Measurements from ENCODE around the gene AGAP1. TPM values are rescaled to one million over a fixed set of nuclear protein-coding genes. Genes with fewer than 3 reads are reported as not detected.

The AGAP1 gene
- total RNA-seq, 1 donor from 2014 or later, result 18.3 TPM

DNA sequence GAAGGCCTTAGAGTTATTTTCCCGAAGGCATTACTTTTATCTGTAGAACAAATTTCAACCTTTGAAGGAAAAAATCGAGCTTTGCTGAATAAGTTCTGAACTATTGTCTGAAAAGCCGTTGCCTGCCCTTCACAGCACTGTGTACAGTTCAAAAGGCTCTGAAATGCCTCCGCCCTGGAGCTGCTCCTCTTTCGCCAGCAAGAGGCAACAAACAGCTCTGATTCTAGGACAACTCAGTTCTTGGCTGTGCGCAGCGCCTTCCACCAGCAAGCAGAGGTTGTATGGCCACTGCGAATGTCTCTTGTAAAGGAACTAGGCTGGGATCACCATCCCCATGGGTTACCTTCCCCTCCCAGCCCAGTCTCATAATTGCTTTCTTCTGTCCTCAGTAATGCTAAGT lies 365.8 kb downstream of the AGAP1 start:
- H3K27me3 ChIP-seq (ENCODE audit: control insufficient read depth in 3 of 3, insufficient read depth in 3 of 3, low read length in 3 of 3), result no peaks in the 10 kb centered on the region
- H3K9me3 ChIP-seq (ENCODE audit: control insufficient read depth in 3 of 3, low read length in 3 of 3), result no peaks in the 10 kb centered on the region
- no peak overlapping the region for H3K27ac ChIP-seq (ENCODE audit: low read depth, low read length)
- no peaks in the 10 kb centered on the region for H3K4me1 ChIP-seq (ENCODE audit: control insufficient read depth in 3 of 3, insufficient read depth in 3 of 3, low read length in 3 of 3)
- no peak overlapping the region for H3K4me3 ChIP-seq (ENCODE audit: low read length in 3 of 3)
- peaks cover 0 to 2% (median 0%) of the 10 kb centered on the region in 3 donors for H3K36me3 ChIP-seq (ENCODE audit: control insufficient read depth in 3 of 3, insufficient read depth in 3 of 3, low read length in 3 of 3)
- H3K9ac ChIP-seq (ENCODE audit: low read depth in 1 of 3, low read length in 3 of 3), result no peak overlapping the region

DNA sequence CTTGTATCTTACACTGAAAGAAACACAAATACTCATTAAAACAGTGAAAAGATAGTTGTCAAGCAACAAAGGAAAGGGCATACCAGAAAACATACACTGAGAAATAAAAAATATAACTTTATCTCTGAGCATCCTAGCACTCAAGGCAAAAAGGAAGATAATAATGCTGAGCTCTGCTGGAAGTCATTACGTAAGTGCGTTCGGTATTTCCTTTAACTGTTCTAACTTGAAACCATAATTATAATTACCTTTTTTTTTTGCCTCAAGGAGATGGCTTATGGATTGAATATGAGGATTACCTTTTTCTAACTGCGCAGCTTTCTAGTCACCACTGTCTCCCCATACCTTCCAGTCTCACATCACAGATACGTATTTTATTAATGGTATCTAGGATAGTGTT lies 366.3 kb downstream of the AGAP1 start:
- Histone ChIP-seq H3K9ac (ENCODE audit: low read depth in 1 of 3, low read length in 3 of 3) (no peak overlapping the region), H3K4me1 (ENCODE audit: control insufficient read depth in 3 of 3, insufficient read depth in 3 of 3, low read length in 3 of 3) (no peaks in the 10 kb centered on the region), H3K9me3 (ENCODE audit: control insufficient read depth in 3 of 3, low read length in 3 of 3) (no peaks in the 10 kb centered on the region), H3K36me3 (ENCODE audit: control insufficient read depth in 3 of 3, insufficient read depth in 3 of 3, low read length in 3 of 3) (peaks cover 0 to 2% (median 0%) of the 10 kb centered on the region in 3 donors), H3K4me3 (ENCODE audit: low read length in 3 of 3) (no peak overlapping the region), H3K27me3 (ENCODE audit: control insufficient read depth in 3 of 3, insufficient read depth in 3 of 3, low read length in 3 of 3) (no peaks in the 10 kb centered on the region), H3K27ac (ENCODE audit: low read depth, low read length) (no peak overlapping the region)

DNA sequence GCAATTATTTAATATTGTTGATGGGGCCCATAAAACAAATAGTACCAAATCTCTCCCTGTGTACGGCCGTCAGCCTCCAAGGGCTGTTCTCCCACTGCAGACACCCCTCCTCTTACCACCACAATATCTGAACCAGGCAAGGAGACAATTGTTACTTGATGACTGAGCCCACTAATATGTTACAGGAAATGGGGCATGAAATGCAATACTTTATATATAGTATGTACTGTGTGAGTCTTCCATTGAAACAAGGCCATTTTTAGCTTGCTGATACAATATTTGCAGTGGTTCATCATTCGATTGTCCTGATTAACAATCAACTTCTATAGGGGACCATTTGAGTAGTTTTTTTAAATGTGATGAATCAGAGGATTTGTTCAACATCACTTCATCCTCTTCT lies 367.0 kb downstream of the AGAP1 start:
- H3K4me3 ChIP-seq (ENCODE audit: low read length in 3 of 3), result no peak overlapping the region
- H3K4me1 ChIP-seq (ENCODE audit: control insufficient read depth in 3 of 3, insufficient read depth in 3 of 3, low read length in 3 of 3), result no peaks in the 10 kb centered on the region
- peaks cover 0 to 2% (median 0%) of the 10 kb centered on the region in 3 donors for H3K36me3 ChIP-seq (ENCODE audit: control insufficient read depth in 3 of 3, insufficient read depth in 3 of 3, low read length in 3 of 3)
- H3K9ac ChIP-seq (ENCODE audit: low read depth in 1 of 3, low read length in 3 of 3), result no peak overlapping the region
- no peak overlapping the region for H3K27ac ChIP-seq (ENCODE audit: low read depth, low read length)
- no peaks in the 10 kb centered on the region for H3K27me3 ChIP-seq (ENCODE audit: control insufficient read depth in 3 of 3, insufficient read depth in 3 of 3, low read length in 3 of 3)
- H3K9me3 ChIP-seq (ENCODE audit: control insufficient read depth in 3 of 3, low read length in 3 of 3), result no peaks in the 10 kb centered on the region

DNA sequence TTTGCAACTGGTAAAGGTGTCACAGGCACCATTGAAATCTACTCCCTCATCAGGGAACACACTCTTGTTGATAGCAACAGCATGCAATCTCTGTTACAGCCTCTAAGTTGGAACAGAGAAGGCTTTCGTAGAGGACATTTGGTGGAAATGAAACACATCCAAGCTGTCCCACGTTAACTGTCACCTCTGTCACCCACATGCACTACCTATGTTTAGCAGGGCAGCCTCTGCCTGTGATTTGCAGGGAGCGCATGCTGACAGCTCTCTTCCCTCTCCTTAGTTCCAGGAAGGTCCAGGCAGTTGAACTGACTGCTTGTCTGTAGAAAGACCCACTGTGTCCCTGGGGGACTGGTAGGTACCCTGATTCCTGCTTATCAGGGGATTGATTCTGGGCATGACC lies 367.5 kb downstream of the AGAP1 start:
- H3K9ac ChIP-seq (ENCODE audit: low read depth in 1 of 3, low read length in 3 of 3), result no peak overlapping the region
- no peaks in the 10 kb centered on the region for H3K9me3 ChIP-seq (ENCODE audit: control insufficient read depth in 3 of 3, low read length in 3 of 3)
- peaks cover 0 to 1% (median 0%) of the 10 kb centered on the region in 3 donors for H3K36me3 ChIP-seq (ENCODE audit: control insufficient read depth in 3 of 3, insufficient read depth in 3 of 3, low read length in 3 of 3)
- no peaks in the 10 kb centered on the region for H3K27me3 ChIP-seq (ENCODE audit: control insufficient read depth in 3 of 3, insufficient read depth in 3 of 3, low read length in 3 of 3)
- no peak overlapping the region for H3K27ac ChIP-seq (ENCODE audit: low read depth, low read length)
- H3K4me1 ChIP-seq (ENCODE audit: control insufficient read depth in 3 of 3, insufficient read depth in 3 of 3, low read length in 3 of 3), result no peaks in the 10 kb centered on the region
- no peak overlapping the region for H3K4me3 ChIP-seq (ENCODE audit: low read length in 3 of 3)

DNA sequence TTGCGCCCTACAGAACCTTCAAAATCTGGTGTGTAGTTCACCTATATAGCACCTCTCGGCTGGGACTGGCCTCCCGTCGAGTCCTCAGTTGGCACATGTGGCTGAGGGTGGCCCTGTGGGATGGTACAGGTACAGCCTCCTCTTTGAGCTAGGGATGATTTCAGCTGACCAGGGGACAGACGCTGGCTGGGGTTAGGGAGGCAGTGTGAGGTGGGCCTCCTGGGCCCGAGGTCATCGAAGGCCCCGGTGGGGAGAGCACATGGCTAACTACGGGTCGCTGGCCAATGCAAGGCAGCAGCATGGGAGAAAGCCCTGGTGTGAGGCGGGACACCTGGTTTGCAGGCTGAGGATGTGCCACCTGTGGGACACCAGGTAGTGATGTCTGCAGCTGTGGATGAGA lies 369.6 kb downstream of the AGAP1 start:
- Histone ChIP-seq H3K27me3 (ENCODE audit: control insufficient read depth in 3 of 3, insufficient read depth in 3 of 3, low read length in 3 of 3) (no peaks in the 10 kb centered on the region), H3K27ac (ENCODE audit: low read depth, low read length) (no peak overlapping the region), H3K4me3 (ENCODE audit: low read length in 3 of 3) (no peak overlapping the region), H3K36me3 (ENCODE audit: control insufficient read depth in 3 of 3, insufficient read depth in 3 of 3, low read length in 3 of 3) (peaks cover 0 to 2% (median 0%) of the 10 kb centered on the region in 3 donors), H3K9ac (ENCODE audit: low read depth in 1 of 3, low read length in 3 of 3) (no peak overlapping the region), H3K9me3 (ENCODE audit: control insufficient read depth in 3 of 3, low read length in 3 of 3) (no peaks in the 10 kb centered on the region), H3K4me1 (ENCODE audit: control insufficient read depth in 3 of 3, insufficient read depth in 3 of 3, low read length in 3 of 3) (peaks cover 0 to 4% (median 2%) of the 10 kb centered on the region in 3 donors)

DNA sequence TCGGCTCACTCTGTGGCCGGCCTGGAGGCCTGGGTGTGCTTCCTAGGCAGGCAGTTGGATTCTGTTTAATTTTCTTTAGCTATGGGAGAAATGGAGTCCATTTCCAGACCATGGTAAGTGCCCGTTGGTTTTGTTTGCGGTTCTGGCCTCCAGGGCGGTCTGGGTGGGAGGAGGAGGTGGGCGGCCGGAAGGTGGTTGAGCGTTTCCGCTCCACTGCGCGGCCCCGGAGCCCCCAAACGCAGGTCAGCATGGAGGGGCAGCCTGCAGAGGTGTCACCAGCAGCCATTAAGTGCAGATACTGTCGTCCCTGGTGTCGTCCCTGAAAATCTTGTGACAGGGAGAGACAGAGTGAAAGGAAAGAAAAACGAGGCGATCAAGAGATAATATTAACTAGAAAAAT lies 370.5 kb downstream of the AGAP1 start:
- Histone ChIP-seq H3K9ac (ENCODE audit: low read depth in 1 of 3, low read length in 3 of 3) (no peak overlapping the region), H3K4me1 (ENCODE audit: control insufficient read depth in 3 of 3, insufficient read depth in 3 of 3, low read length in 3 of 3) (peaks cover 0 to 4% (median 2%) of the 10 kb centered on the region in 3 donors), H3K36me3 (ENCODE audit: control insufficient read depth in 3 of 3, insufficient read depth in 3 of 3, low read length in 3 of 3) (peaks cover 0 to 2% (median 0%) of the 10 kb centered on the region in 3 donors), H3K9me3 (ENCODE audit: control insufficient read depth in 3 of 3, low read length in 3 of 3) (no peaks in the 10 kb centered on the region), H3K27ac (ENCODE audit: low read depth, low read length) (no peak overlapping the region), H3K27me3 (ENCODE audit: control insufficient read depth in 3 of 3, insufficient read depth in 3 of 3, low read length in 3 of 3) (no peaks in the 10 kb centered on the region), H3K4me3 (ENCODE audit: low read length in 3 of 3) (no peak overlapping the region)

DNA sequence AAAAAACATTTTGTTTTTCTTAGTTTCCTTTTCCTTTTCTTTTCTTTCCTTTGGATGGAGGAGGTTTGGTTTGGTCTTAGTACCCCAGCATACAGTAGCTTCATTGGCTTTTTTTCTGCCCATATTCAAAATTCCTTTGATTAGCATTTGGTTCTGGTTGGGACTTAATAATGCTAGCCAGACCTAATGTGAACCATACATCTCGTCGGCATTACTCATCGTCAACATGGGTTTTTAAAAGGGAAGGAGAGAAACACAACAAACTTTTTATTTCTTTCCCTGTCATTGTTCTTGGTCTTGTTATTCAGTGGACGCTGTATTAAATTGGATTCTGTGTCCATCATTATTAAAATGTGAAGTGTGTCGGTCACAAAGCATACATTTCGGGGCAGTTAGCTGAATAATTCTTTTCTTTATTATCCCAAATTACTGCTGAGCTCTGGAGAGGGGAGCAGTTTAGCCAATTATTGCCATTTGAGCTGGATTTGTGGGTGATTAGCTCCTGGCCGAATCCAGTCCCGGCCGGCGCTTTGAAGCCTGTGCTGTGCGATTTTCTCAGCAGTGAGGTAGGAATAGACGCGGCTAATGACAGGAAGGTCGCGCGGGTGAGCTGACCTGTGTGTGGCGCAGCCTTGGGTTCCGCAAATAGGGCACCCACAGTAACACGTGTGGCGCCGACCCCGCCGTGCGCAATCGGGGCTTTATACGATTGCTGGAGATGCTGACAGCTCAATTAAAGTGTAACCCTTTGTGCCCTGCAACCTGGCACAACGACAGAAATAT lies 371.1 kb downstream of the AGAP1 start:
- Histone ChIP-seq H3K27ac (ENCODE audit: low read depth, low read length) (no peak overlapping the region), H3K4me3 (ENCODE audit: low read length in 3 of 3) (no peak overlapping the region), H3K9ac (ENCODE audit: low read depth in 1 of 3, low read length in 3 of 3) (no peak overlapping the region), H3K4me1 (ENCODE audit: control insufficient read depth in 3 of 3, insufficient read depth in 3 of 3, low read length in 3 of 3) (peaks cover 0 to 4% (median 2%) of the 10 kb centered on the region in 3 donors), H3K27me3 (ENCODE audit: control insufficient read depth in 3 of 3, insufficient read depth in 3 of 3, low read length in 3 of 3) (no peaks in the 10 kb centered on the region), H3K36me3 (ENCODE audit: control insufficient read depth in 3 of 3, insufficient read depth in 3 of 3, low read length in 3 of 3) (peaks cover 0 to 2% (median 0%) of the 10 kb centered on the region in 3 donors), H3K9me3 (ENCODE audit: control insufficient read depth in 3 of 3, low read length in 3 of 3) (peaks cover 0 to under 1% (median 0%) of the 10 kb centered on the region in 3 donors)

DNA sequence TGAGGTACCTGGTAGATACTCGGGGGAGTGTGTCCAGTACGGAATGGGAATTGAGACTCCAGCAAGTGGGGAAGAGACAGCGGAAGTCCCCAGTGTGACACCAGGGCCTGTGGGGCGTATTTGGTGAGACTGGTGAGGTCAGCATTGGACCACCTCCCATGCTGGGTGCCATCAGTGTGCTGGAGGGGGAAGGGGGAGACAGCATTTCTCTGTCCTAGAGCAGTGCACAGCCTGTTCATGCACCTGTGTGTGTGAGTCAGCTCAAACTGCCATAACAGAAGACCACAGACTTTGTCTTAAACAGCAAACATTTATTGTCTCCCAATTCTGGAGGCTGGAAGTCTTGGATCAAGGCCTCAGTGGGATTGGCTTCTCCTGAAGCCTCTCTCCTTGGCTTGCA lies 372.5 kb downstream of the AGAP1 start:
- Histone ChIP-seq H3K9me3 (ENCODE audit: control insufficient read depth in 3 of 3, low read length in 3 of 3) (peaks cover 3% of the 10 kb centered on the region in 3 donors), H3K9ac (ENCODE audit: low read depth in 1 of 3, low read length in 3 of 3) (no peak overlapping the region), H3K4me3 (ENCODE audit: low read length in 3 of 3) (no peak overlapping the region), H3K4me1 (ENCODE audit: control insufficient read depth in 3 of 3, insufficient read depth in 3 of 3, low read length in 3 of 3) (peaks cover 0 to 4% (median 2%) of the 10 kb centered on the region in 3 donors), H3K27ac (ENCODE audit: low read depth, low read length) (no peak overlapping the region), H3K27me3 (ENCODE audit: control insufficient read depth in 3 of 3, insufficient read depth in 3 of 3, low read length in 3 of 3) (no peaks in the 10 kb centered on the region), H3K36me3 (ENCODE audit: control insufficient read depth in 3 of 3, insufficient read depth in 3 of 3, low read length in 3 of 3) (peaks cover 0 to 2% (median 0%) of the 10 kb centered on the region in 3 donors)

DNA sequence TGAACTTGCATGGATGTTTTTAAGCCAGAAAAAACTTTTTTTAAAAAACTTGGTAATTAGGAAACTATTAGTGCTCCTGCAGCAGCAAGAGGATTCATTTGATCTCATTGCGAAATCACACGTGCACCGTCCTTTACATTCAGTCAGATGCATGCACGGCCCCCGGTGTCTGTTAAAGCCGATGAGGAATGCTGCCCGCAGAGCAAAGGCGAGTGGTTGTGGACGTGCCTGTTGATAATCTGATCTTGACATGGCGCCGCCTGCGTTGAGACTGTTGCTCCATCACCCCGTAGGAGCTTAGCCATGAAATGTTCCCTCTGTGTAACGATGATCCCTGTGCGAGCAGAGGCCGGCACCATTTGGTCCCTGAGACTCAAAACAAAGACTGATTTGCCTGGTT lies 374.4 kb downstream of the AGAP1 start:
- Histone ChIP-seq H3K36me3 (ENCODE audit: control insufficient read depth in 3 of 3, insufficient read depth in 3 of 3, low read length in 3 of 3) (peaks cover 0 to 2% (median 0%) of the 10 kb centered on the region in 3 donors), H3K27me3 (ENCODE audit: control insufficient read depth in 3 of 3, insufficient read depth in 3 of 3, low read length in 3 of 3) (no peaks in the 10 kb centered on the region), H3K4me1 (ENCODE audit: control insufficient read depth in 3 of 3, insufficient read depth in 3 of 3, low read length in 3 of 3) (peaks cover 0 to 4% (median 2%) of the 10 kb centered on the region in 3 donors), H3K9ac (ENCODE audit: low read depth in 1 of 3, low read length in 3 of 3) (no peak overlapping the region), H3K27ac (ENCODE audit: low read depth, low read length) (no peak overlapping the region), H3K4me3 (ENCODE audit: low read length in 3 of 3) (no peak overlapping the region), H3K9me3 (ENCODE audit: control insufficient read depth in 3 of 3, low read length in 3 of 3) (peaks cover 3% of the 10 kb centered on the region in 3 donors)

DNA sequence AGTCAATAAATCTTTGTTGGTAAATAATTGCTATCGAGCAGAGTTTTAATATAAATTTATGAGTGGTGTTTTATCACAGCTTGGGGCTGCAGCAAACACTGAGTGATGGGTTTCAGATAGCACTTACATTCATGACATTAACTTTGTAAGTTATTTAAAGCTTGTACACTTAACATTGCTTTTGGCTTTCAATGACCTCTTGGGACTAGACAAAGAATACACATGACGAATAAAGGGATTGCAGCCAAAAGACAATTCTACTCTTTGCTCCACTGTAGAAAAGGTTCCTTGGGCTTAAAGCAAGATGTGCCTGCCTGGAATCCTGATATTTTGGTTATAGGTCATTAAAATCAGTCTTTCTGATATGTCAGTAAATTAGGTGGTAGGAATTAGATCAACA lies 374.8 kb downstream of the AGAP1 start:
- Histone ChIP-seq H3K9me3 (ENCODE audit: control insufficient read depth in 3 of 3, low read length in 3 of 3) (peaks cover 3% of the 10 kb centered on the region in 3 donors), H3K36me3 (ENCODE audit: control insufficient read depth in 3 of 3, insufficient read depth in 3 of 3, low read length in 3 of 3) (peaks cover 0 to 2% (median 0%) of the 10 kb centered on the region in 3 donors), H3K27ac (ENCODE audit: low read depth, low read length) (no peak overlapping the region), H3K9ac (ENCODE audit: low read depth in 1 of 3, low read length in 3 of 3) (no peak overlapping the region), H3K27me3 (ENCODE audit: control insufficient read depth in 3 of 3, insufficient read depth in 3 of 3, low read length in 3 of 3) (no peaks in the 10 kb centered on the region), H3K4me1 (ENCODE audit: control insufficient read depth in 3 of 3, insufficient read depth in 3 of 3, low read length in 3 of 3) (peaks cover 0 to 4% (median 2%) of the 10 kb centered on the region in 3 donors), H3K4me3 (ENCODE audit: low read length in 3 of 3) (no peak overlapping the region)

Measured in skeletal muscle tissue (tissue), 4 donors.